Lower lobe of right lung (tissue), 2 donors: ENCODE results near the gene ATP5IF1. TPM values are rescaled to one million over a fixed set of nuclear protein-coding genes. Genes with fewer than 3 reads are reported as not detected.

Source experiments
- ATAC-seq, 2 donors: fragments of 200-7000 bp; cut with Tn5 transposase; one replicate each; pipeline ENCODE4 v1.9.1; 2020 to 2022; ENCODE audit warnings: mild to moderate bottlenecking in 2 of 2, moderate library complexity in 2 of 2
- DNase-seq: peaks from one replicate; pipeline ENCODE4 v3.0.0-alpha.2; 2020
- H3K27ac ChIP-seq: fragments of 200-600 bp; one replicate; pipeline ENCODE4 v1.8.0; 2022
- H3K27me3 ChIP-seq: fragments of 200-600 bp; one replicate; pipeline ENCODE4 v1.8.0; 2022; ENCODE audit warnings: low read depth
- H3K36me3 ChIP-seq: fragments of 200-600 bp; one replicate; pipeline ENCODE4 v1.8.0; 2022; ENCODE audit warnings: mild to moderate bottlenecking
- H3K4me1 ChIP-seq: fragments of 200-600 bp; one replicate; pipeline ENCODE4 v1.8.0; 2022
- H3K4me3 ChIP-seq: fragments of 200-600 bp; one replicate; pipeline ENCODE4 v1.8.0; 2022; ENCODE audit warnings: mild to moderate bottlenecking
- H3K9me3 ChIP-seq: fragments of 200-600 bp; one replicate; pipeline ENCODE4 v1.8.0; 2022
- intact Hi-C: fragments of 100-400 bp; cut with DNase I; formaldehyde crosslinking; loops from one replicate; pipeline ENCODE4 v1.11.0; 2022
- total RNA-seq: library from RNA; stranded (reverse); fragmentation: NEBNext Ultra II Directional; extraction: Animal tissue kit (Norgen Biotek cat#: 25700); gene quantifications from one replicate; pipeline ENCODE4 v1.2.1, GENCODE V29; 2021
- TF ChIP-seq, protein P1 (sequence below): fragments of 200-600 bp; IDR thresholded peaks from one replicate; pipeline ENCODE4 v1.8.0; 2022; ENCODE audit warnings: antibody characterized with exemption, mild to moderate bottlenecking
- donor health status: DM: no; HTN: yes; CAD: no; lungs with severe emphysema.

ATP5IF1 gene
- total RNA-seq, 1 donor from 2014 or later: 109 TPM

DNA sequence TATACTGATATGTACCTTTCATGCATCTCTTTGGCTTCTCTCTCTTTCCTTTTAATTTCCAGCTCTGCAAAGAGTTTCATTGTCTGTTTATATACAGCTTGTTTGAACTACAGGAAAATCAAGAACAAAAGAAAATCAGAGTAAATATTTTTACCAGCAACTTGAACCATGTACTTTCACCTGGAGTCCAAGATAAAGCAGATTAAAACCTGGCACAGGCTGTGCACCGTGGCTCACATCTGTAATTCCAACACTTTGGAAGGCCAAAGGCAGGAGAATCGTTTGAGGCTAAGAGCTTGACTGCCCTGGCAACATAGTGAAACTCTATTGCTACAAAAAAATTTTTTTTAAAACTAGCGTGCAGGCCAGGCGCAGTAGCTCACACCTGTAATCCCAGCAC is 30.7 kb upstream of the ATP5IF1 start:
- H3K27ac ChIP-seq: no peak overlapping the region
- H3K36me3 ChIP-seq: peaks cover 96% of the 10 kb centered on the region
- TF ChIP-seq, protein P1, sequence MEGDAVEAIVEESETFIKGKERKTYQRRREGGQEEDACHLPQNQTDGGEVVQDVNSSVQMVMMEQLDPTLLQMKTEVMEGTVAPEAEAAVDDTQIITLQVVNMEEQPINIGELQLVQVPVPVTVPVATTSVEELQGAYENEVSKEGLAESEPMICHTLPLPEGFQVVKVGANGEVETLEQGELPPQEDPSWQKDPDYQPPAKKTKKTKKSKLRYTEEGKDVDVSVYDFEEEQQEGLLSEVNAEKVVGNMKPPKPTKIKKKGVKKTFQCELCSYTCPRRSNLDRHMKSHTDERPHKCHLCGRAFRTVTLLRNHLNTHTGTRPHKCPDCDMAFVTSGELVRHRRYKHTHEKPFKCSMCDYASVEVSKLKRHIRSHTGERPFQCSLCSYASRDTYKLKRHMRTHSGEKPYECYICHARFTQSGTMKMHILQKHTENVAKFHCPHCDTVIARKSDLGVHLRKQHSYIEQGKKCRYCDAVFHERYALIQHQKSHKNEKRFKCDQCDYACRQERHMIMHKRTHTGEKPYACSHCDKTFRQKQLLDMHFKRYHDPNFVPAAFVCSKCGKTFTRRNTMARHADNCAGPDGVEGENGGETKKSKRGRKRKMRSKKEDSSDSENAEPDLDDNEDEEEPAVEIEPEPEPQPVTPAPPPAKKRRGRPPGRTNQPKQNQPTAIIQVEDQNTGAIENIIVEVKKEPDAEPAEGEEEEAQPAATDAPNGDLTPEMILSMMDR: no peak
- peaks cover 8% of the 10 kb centered on the region for H3K4me1 ChIP-seq
- no peaks in the 10 kb centered on the region for H3K9me3 ChIP-seq
- no peak overlapping the region for H3K4me3 ChIP-seq
- intact Hi-C loops: no loop called here
- ATAC-seq (no peak), DNase-seq (no peak)
- H3K27me3 ChIP-seq: no peaks in the 10 kb centered on the region

DNA sequence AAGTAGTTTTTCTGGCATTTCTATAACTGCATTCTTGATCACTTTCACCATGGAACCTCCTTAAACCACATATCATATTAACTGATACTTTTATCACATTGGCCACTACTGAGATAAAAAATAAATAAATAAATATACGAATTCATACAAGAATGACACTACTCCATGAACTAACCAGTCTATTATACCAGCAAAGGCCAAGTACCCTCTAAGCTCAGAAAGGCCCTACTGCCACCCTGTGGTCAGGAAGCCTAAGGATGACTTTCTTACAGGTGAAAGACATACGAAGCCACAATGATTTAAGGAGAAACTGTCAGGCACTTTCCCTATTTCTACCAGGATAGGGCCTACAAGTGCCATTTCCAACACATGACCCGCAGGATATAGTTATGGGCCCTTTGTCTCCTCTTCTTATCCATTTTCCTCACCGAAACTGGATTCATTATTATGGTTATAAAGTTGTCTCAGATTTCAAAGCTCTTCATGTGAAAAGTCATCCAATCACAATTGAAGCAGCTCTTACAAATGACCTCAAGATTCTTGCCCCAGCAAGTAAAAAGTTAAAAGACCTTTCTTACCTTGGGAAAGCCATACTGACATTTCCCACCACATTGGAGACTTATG is 27.0 kb upstream of the ATP5IF1 start:
- H3K9me3 ChIP-seq: no peaks in the 10 kb centered on the region
- peaks cover 8% of the 10 kb centered on the region for H3K4me1 ChIP-seq
- no peak overlapping the region for H3K4me3 ChIP-seq
- H3K27ac ChIP-seq: no peak overlapping the region
- DNase-seq (no peak), ATAC-seq (peak; percentile 80 to 81)
- intact Hi-C loops: loop anchor here (2.0 kb wide), 1 partner anchor 118 kb away; no protein-coding TSS in a partner anchor
- TF ChIP-seq, protein P1: peak; percentile 80
- peaks cover 94% of the 10 kb centered on the region for H3K36me3 ChIP-seq
- no peaks in the 10 kb centered on the region for H3K27me3 ChIP-seq

DNA sequence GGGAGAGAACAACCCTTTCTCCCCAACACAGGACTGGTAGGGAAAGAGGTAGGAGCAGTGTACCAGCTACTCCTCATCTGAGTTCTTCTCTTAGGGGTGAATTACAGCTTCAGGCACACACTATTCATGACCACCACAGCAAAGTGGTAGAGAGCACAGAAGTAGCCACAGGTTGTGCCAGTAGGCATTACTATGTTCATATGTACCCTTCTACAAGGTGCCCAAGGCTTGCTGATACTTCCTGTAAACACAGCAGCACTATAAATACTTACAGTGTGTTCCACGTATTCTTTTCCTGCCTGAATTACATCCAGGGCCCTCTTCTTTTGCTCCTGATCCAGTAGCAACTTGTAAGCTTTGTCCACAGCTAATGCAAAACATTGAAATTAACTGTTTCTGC is 26.2 kb upstream of the ATP5IF1 start:
- TF ChIP-seq, protein P1: no peak
- DNase-seq: no peak
- ATAC-seq: no peak
- Histone ChIP-seq H3K9me3 (no peaks in the 10 kb centered on the region), H3K4me3 (no peak overlapping the region), H3K27ac (no peak overlapping the region), H3K27me3 (no peaks in the 10 kb centered on the region), H3K4me1 (peaks cover 8% of the 10 kb centered on the region), H3K36me3 (peaks cover 94% of the 10 kb centered on the region)
- intact Hi-C loops: loop anchor here (2.0 kb wide), 1 partner anchor 119 kb away; no protein-coding TSS in a partner anchor

DNA sequence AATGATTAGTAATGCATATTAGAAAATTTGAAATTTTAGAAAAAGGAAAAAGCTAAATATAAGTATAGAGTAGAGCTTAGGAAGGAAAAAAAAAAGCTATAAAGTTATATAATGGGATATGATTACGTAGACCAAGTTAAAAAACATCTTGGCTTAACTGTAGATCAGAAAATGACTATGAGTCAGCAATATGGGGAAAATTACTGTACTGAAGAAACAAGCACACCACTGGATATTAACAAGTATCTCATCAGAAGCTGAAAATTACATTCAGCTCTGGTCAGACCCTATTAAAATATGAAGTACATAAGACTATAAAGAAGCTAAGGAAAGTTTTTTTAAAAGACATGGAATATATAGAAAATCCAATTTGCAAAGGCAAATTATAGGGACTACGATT is 22.6 kb upstream of the ATP5IF1 start:
- Histone ChIP-seq H3K4me3 (no peak overlapping the region), H3K4me1 (peaks cover 8% of the 10 kb centered on the region), H3K36me3 (peaks cover 73% of the 10 kb centered on the region), H3K27me3 (no peaks in the 10 kb centered on the region), H3K27ac (no peak overlapping the region), H3K9me3 (no peaks in the 10 kb centered on the region)
- TF ChIP-seq, protein P1: no peak
- DNase-seq: no peak
- no peak for ATAC-seq
- intact Hi-C loops: no loop called here

DNA sequence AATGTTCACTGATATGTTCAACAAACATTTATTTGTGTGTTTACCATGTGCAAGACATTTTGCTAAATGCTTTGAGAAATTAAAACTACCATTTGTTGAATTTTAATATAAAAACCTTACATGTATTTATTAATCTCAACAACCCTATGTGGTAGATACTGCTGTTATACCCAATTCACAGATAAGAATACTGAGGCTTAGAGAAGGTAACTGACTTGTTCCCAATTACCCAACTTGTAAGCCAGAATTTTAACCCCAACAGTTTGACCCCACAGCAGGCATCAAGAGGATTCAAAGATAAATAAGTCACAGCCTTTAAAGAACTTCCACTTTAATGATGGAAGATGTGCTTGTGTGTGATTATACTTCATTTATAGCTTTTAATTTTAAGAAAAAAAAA is 6.8 kb upstream of the ATP5IF1 start:
- DNase-seq (no peak), ATAC-seq (no peak)
- Histone ChIP-seq H3K27ac (no peak overlapping the region), H3K4me3 (no peak overlapping the region), H3K4me1 (peaks cover 19% of the 10 kb centered on the region), H3K27me3 (no peaks in the 10 kb centered on the region), H3K36me3 (peaks cover 65% of the 10 kb centered on the region), H3K9me3 (no peaks in the 10 kb centered on the region)
- intact Hi-C loops: no loop called here
- TF ChIP-seq, protein P1: no peak
